Suprapubic skin (tissue), 4 donors: ENCODE measurements around the gene ZNF804B. TPM values are rescaled to one million over a fixed set of nuclear protein-coding genes. Genes with fewer than 3 reads are reported as not detected.
A peak's percentile ranks its signal among the peaks of the same experiment; 100 is the strongest.

ENCODE experiments used
- DNase-seq, 2 donors: peaks; one replicate each; pipeline ENCODE4 v3.0.0-alpha.2; 2019; ENCODE audit warnings: low spot score in 2 of 2
- H3K27ac ChIP-seq: fragments of 200-600 bp; sonication (generic); one replicate; pipeline ENCODE4 v1.5.1; 2019
- H3K27me3 ChIP-seq: fragments of 200-600 bp; sonication (generic); one replicate; pipeline ENCODE4 v1.5.1; 2019
- H3K36me3 ChIP-seq: fragments of 200-600 bp; sonication (generic); one replicate; pipeline ENCODE4 v1.5.1; 2019
- H3K4me1 ChIP-seq: fragments of 200-600 bp; sonication (generic); one replicate; pipeline ENCODE4 v1.5.1; 2019
- H3K4me3 ChIP-seq: fragments of 200-600 bp; sonication (generic); one replicate; pipeline ENCODE4 v1.5.1; 2019; ENCODE audit warnings: mild to moderate bottlenecking
- H3K9me3 ChIP-seq: fragments of 200-600 bp; sonication (generic); one replicate; pipeline ENCODE4 v1.5.1; 2019
- EP300 ChIP-seq: sonication (generic); formaldehyde crosslinking; IDR thresholded peaks from one replicate; pipeline ENCODE4 v1.6.1; 2017; ENCODE audit warnings: antibody characterized with exemption
- POLR2A ChIP-seq, 2 donors: fragments of 450-650 bp; IDR thresholded peaks; one replicate each; pipeline ENCODE4 v1.6.1; 2017; ENCODE audit warnings: antibody characterized with exemption in 2 of 2, mild to moderate bottlenecking in 2 of 2, moderate library complexity in 2 of 2
- POLR2AphosphoS5 ChIP-seq, 3 donors: sonication (generic); formaldehyde crosslinking; IDR thresholded peaks; one replicate each; pipeline ENCODE4 v1.6.1; 2017; ENCODE audit warnings: antibody characterized with exemption in 3 of 3
- WGBS: methylation state at CpG from one replicate; pipeline ENCODE4 v1.1.5; 2018; 5-methylcytosine and 5-hydroxymethylcytosine counted together
- total RNA-seq, 4 donors: library from RNA; depleted of rRNA; stranded (reverse); fragments of >200 nt; gene quantifications; one replicate each; pipeline ENCODE4 v1.1.0, GENCODE V29; 2016
- TF ChIP-seq, protein P1 (sequence below), 2 donors: fragments of 200-600 bp in 1 of 2; fragments of 450-650 bp in 1 of 2; sonication (generic) in 1 of 2; IDR thresholded peaks; one replicate each; pipeline ENCODE4 v1.5.1; 2016 to 2019; ENCODE audit warnings: antibody characterized with exemption in 2 of 2, mild to moderate bottlenecking in 1 of 2, moderate library complexity in 1 of 2

ZNF804B gene
- total RNA-seq, 4 donors from 2014 or later = not detected

DNA sequence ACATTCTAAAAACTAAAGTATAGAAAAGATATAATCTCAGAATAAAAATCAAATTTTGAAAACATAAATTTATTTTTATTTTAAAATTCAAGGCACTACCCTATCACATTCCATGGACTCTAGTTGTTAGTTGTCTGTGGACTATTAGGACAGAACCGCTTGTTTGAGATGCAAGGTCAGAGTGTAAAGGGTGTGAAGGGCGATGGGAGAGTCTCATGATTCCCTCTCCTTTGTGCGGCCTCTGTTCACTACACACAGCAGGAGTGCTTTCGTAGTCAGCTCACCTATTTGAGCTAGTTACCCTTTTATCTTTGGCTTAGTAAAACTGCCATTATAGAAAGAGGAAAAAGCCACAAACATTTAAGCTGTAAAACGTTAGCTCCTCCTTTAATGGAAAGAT is 225.8 kb downstream of the ZNF804B start:
- DNase-seq = no peak
- H3K4me3 ChIP-seq = no peak overlapping the region
- H3K27ac ChIP-seq = no peak overlapping the region
- WGBS = 81% methylated on average over 5 of the region's 5 CpGs
- H3K9me3 ChIP-seq = no peaks in the 10 kb centered on the region
- no peak for TF ChIP-seq EP300
- TF ChIP-seq, protein P1, sequence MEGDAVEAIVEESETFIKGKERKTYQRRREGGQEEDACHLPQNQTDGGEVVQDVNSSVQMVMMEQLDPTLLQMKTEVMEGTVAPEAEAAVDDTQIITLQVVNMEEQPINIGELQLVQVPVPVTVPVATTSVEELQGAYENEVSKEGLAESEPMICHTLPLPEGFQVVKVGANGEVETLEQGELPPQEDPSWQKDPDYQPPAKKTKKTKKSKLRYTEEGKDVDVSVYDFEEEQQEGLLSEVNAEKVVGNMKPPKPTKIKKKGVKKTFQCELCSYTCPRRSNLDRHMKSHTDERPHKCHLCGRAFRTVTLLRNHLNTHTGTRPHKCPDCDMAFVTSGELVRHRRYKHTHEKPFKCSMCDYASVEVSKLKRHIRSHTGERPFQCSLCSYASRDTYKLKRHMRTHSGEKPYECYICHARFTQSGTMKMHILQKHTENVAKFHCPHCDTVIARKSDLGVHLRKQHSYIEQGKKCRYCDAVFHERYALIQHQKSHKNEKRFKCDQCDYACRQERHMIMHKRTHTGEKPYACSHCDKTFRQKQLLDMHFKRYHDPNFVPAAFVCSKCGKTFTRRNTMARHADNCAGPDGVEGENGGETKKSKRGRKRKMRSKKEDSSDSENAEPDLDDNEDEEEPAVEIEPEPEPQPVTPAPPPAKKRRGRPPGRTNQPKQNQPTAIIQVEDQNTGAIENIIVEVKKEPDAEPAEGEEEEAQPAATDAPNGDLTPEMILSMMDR (IDR thresholded peaks at IDR 0.05) = no peak
- H3K4me1 ChIP-seq = no peaks in the 10 kb centered on the region
- no peaks in the 10 kb centered on the region for H3K36me3 ChIP-seq
- no peaks in the 10 kb centered on the region for H3K27me3 ChIP-seq

DNA sequence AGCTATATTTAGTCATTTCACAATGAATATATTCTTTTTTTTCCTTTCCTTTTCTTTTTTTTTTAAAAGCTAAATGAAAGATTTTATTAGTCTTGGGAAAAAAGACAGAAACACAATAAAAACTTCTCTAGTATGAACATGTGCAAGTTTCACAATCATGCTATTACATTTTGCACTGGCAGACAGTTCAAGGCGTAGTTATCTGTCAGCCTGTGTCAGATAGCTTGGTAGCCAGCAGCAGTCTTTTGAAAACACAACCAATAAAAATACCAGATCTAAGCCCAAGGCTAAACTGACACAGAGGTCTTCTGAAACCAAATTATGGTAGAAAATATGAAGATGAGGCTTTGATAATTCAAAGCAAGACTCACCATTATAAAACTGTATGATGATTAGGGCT is 241.8 kb downstream of the ZNF804B start:
- no peak for DNase-seq
- H3K4me3 ChIP-seq = no peak overlapping the region
- H3K36me3 ChIP-seq = no peaks in the 10 kb centered on the region
- WGBS = 41% methylated on average over 1 of the region's 1 CpG
- no peak for TF ChIP-seq POLR2AphosphoS5 (IDR thresholded peaks at IDR 0.05)
- no peak for TF ChIP-seq POLR2A (IDR thresholded peaks at IDR 0.05)
- no peak for TF ChIP-seq EP300
- TF ChIP-seq, protein P1 (IDR thresholded peaks at IDR 0.05) = no peak
- no peaks in the 10 kb centered on the region for H3K4me1 ChIP-seq
- H3K9me3 ChIP-seq = no peaks in the 10 kb centered on the region
- no peaks in the 10 kb centered on the region for H3K27me3 ChIP-seq
- no peak overlapping the region for H3K27ac ChIP-seq

DNA sequence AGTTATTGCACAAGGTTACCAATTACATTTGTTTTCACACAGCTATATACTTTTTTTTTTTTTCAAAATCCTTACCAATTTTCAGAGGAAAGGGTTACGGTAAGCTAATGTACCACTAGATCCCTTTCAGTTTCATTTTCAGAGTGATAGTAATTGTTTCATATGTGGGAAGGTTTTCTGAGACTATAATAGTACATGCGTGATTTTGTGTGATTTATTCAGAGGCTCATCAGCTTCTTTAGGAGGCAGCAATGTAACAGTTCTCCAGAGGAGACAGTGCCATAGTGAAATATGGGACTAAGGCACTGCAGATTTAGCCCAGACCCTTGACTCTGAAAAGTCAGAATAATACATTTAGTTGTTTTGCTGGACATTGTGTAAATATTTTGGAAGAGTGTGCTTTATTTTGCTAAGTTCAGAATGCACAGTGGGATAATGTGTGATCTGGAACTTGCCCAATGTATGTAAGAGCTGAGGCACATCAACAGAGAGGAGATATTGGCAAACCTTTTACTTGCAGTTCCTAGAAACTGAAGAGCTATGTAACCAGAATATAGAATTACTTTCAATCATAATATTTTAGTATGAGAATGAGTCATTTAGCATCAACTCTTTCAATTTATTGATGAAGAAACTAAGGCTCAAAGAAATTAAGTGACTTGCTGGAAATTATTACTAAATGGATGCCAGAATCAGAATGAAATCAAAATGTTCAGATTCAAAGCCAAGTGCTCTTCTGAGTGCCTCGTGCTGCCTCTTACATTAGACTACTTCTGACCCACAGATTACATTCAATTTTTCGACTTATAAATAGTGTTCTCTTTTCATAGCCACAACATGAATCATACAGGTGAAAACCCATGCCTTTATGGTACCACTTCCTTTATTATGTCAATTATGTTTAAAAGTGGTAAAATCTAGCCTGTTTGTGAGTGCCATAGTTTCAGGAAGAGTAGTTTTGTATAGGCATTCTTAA is 243.8 kb downstream of the ZNF804B start:
- H3K27ac ChIP-seq = no peak overlapping the region
- H3K9me3 ChIP-seq = no peaks in the 10 kb centered on the region
- peak overlapping the region; percentile 24 for H3K4me3 ChIP-seq
- H3K36me3 ChIP-seq = no peaks in the 10 kb centered on the region
- H3K27me3 ChIP-seq = no peaks in the 10 kb centered on the region
- no peak for DNase-seq
- 35% methylated on average over 4 of the region's 4 CpGs for WGBS
- no peaks in the 10 kb centered on the region for H3K4me1 ChIP-seq
- TF ChIP-seq POLR2A (IDR thresholded peaks at IDR 0.05) (no peak), POLR2AphosphoS5 (IDR thresholded peaks at IDR 0.05) (no peak), EP300 (no peak)
- TF ChIP-seq, protein P1 (IDR thresholded peaks at IDR 0.05) = no peak

DNA sequence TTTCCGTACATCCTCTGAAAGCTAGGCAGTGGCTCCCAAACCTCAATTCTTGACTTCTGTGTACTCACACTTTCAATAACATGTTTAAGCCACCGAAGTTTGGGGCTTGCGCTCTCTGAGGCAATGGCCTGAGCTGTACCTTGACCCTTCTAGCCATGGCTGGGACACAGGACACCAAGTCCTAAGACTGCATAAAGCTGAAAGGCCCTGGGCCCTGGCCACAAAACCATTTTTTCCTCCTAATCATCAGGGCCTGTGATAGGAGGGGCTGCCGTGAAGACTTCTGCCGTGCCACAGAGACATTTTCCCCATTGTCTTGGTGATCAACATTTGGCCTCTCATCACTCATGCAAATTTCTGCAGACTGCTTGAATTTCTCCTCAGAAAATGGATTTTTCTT is 252.5 kb downstream of the ZNF804B start:
- no peaks in the 10 kb centered on the region for H3K36me3 ChIP-seq

DNA sequence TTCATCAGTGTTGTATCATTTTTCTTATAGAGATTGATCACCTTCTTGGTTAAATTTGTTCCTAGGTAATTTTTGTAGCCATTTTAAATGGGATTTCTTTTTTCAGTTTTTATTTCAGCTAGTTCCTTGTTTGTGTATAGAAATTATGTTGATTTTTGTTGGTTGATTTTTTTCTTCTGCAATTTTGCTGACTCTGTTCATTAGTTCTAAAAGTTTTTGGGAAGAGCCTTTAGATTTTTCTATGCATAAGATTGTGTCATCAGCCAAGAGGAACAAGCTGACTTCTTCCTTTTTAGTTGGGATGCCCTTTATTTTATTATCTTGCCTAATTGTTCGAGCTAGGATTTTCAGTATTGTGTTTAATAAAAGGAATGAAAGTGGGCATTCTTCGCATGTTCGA is 258.2 kb downstream of the ZNF804B start:
- WGBS = 91% methylated on average over 3 of the region's 3 CpGs
- Histone ChIP-seq H3K4me1 (no peaks in the 10 kb centered on the region), H3K36me3 (no peaks in the 10 kb centered on the region), H3K4me3 (no peak overlapping the region), H3K9me3 (peaks cover 11% of the 10 kb centered on the region), H3K27ac (no peak overlapping the region), H3K27me3 (no peaks in the 10 kb centered on the region)
- TF ChIP-seq, protein P1 (IDR thresholded peaks at IDR 0.05) = no peak
- no peak for TF ChIP-seq POLR2AphosphoS5 (IDR thresholded peaks at IDR 0.05)
- no peak for TF ChIP-seq POLR2A (IDR thresholded peaks at IDR 0.05)
- TF ChIP-seq EP300 = no peak
- DNase-seq = no peak

More for the DNA sequence above, 252.5 kb downstream of the ZNF804B start:
- no peak overlapping the region for H3K4me3 ChIP-seq
- no peaks in the 10 kb centered on the region for H3K27me3 ChIP-seq
- H3K9me3 ChIP-seq = no peaks in the 10 kb centered on the region
- no peak for DNase-seq
- 97% methylated on average over 5 of the region's 5 CpGs for WGBS
- H3K27ac ChIP-seq = no peak overlapping the region
- no peaks in the 10 kb centered on the region for H3K4me1 ChIP-seq
- TF ChIP-seq POLR2A (IDR thresholded peaks at IDR 0.05) (no peak), EP300 (no peak), POLR2AphosphoS5 (IDR thresholded peaks at IDR 0.05) (no peak)
- TF ChIP-seq, protein P1 (IDR thresholded peaks at IDR 0.05) = no peak
